Fibroblast of mammary gland (primary cell): ENCODE results near the gene PTPRD.
"Not testable (repeated sequence)": the region's sequence is repeated elsewhere in the genome, so short reads cannot be mapped to it uniquely, and the experiment has no call there.

Experiments used
- DNase-seq: peaks from one replicate; pipeline ENCODE4 v3.0.0-alpha.2; 2010; ENCODE audit warnings: low read depth
- H3K4me3 ChIP-seq: 2 replicates; pipeline ENCODE4 v1.5.1; 2011; ENCODE audit warnings: low read depth, mild to moderate bottlenecking, low read length, moderate library complexity; ENCODE audit not compliant: control insufficient read depth
- TF ChIP-seq, protein P1 (sequence below): conservative IDR thresholded peaks from 2 replicates; pipeline ENCODE4 v1.5.1; 2011; ENCODE audit warnings: low read depth, low read length, inconsistent platforms; ENCODE audit not compliant: control insufficient read depth, insufficient read depth

PTPRD gene

GRCh38 chr9:9492506-9492905, 1120.3 kb downstream of the PTPRD start:
- TF ChIP-seq, protein P1, sequence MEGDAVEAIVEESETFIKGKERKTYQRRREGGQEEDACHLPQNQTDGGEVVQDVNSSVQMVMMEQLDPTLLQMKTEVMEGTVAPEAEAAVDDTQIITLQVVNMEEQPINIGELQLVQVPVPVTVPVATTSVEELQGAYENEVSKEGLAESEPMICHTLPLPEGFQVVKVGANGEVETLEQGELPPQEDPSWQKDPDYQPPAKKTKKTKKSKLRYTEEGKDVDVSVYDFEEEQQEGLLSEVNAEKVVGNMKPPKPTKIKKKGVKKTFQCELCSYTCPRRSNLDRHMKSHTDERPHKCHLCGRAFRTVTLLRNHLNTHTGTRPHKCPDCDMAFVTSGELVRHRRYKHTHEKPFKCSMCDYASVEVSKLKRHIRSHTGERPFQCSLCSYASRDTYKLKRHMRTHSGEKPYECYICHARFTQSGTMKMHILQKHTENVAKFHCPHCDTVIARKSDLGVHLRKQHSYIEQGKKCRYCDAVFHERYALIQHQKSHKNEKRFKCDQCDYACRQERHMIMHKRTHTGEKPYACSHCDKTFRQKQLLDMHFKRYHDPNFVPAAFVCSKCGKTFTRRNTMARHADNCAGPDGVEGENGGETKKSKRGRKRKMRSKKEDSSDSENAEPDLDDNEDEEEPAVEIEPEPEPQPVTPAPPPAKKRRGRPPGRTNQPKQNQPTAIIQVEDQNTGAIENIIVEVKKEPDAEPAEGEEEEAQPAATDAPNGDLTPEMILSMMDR, result no peak
- DNase-seq, result no peak
- no peak overlapping the region for H3K4me3 ChIP-seq

DNA sequence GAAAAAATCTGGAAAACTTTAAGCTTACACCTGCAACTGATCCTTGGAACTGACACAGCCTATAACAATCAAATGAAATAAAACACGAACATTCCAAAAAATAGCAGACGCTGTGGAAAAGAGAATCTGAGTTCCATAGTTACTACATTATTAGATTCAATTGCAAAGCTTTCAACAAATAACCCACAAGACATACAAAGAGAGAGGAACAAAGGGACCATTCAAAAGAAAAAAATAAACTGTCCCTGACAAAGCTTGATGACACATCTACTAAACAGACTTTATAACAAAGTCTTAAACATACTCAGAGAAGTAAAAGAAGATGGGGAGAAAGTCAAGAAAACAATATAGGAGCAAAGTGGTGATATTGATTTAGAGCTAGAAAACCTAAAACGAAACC, 1123.6 kb downstream of the PTPRD start:
- TF ChIP-seq, protein P1, result no peak
- H3K4me3 ChIP-seq, result no peak overlapping the region
- DNase-seq, result no peak

GRCh38 chr9:9483175-9483574, 1129.6 kb downstream of the PTPRD start:
- TF ChIP-seq, protein P1, result no peak
- DNase-seq, result no peak
- no peak overlapping the region for H3K4me3 ChIP-seq

DNA sequence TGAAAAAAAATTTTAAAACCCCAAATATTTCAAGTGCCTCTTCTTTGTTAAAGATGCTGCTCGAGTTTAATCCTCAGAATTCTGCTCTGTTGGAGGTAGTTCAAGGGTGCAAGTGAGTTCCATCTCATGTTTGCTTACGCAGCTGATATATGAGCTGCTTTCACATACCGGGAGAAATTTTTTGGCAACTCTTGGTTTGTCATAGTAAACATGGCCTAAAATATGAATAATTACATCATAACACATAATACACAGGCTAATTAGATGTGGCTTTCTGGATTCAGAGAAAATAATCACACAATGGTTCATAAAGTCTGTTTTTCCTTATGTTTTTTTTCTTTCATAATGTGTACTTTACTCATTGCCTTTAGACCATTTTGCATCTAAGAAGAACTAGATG, 1134.1 kb downstream of the PTPRD start:
- TF ChIP-seq, protein P1, result no peak
- H3K4me3 ChIP-seq, result no peak overlapping the region
- no peak for DNase-seq

DNA sequence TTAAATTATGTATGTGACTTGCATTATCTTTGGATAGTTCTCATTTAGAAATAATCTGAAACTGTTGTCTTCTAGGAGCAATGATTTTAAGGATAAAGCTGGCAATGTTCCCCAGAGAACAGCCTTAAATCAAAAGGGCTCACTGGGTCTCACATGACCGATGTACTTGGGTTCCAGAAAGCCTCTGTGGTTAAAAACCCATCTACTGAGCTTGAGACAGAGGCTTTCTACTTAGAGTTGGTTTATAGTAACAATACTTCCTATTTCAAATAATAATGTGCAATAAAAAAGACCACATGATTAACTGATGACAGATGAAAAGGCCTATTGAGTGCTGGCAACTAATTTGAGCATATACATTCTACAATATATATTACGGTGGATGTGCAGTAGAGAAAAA, 1143.5 kb downstream of the PTPRD start:
- no peak overlapping the region for H3K4me3 ChIP-seq
- DNase-seq, result no peak
- TF ChIP-seq, protein P1, result no peak

- not testable (repeated sequence) for H3K4me3 ChIP-seq, DNase-seq
Measured at GRCh38 chr9:9441874-9442273, 1170.9 kb downstream of the PTPRD start.

- TF ChIP-seq, protein P1, result no peak
- no peak overlapping the region for H3K4me3 ChIP-seq
- no peak for DNase-seq
Measured at GRCh38 chr9:9437641-9438040, 1175.2 kb downstream of the PTPRD start.

- not testable (repeated sequence) for DNase-seq, H3K4me3 ChIP-seq
Measured at GRCh38 chr9:9426454-9426853, 1186.3 kb downstream of the PTPRD start.
